Vagina (tissue), 2 donors: ENCODE results near the gene HTR3A.

Experiments
- CTCF ChIP-seq, 3 experiments: fragments of 450-650 bp in 2 of 3; fragments of 200-600 bp in 1 of 3; sonication (generic) in 1 of 3; IDR thresholded peaks; one replicate each; pipeline ENCODE4 v1.5.1; 2017 to 2019; ENCODE audit warnings: antibody characterized with exemption in 3 of 3, mild to moderate bottlenecking in 2 of 3, moderate library complexity in 2 of 3
- POLR2A ChIP-seq, 2 donors: fragments of 450-650 bp; IDR thresholded peaks; one replicate each; pipeline ENCODE4 v1.6.1; 2017; ENCODE audit warnings: antibody characterized with exemption in 2 of 2, mild to moderate bottlenecking in 2 of 2, moderate library complexity in 2 of 2
- POLR2AphosphoS5 ChIP-seq, 2 donors: sonication (generic); formaldehyde crosslinking; IDR thresholded peaks; one replicate each; pipeline ENCODE4 v1.9.0; 2017; ENCODE audit warnings: antibody characterized with exemption in 2 of 2, mild to moderate bottlenecking in 2 of 2, low read depth in 1 of 2; ENCODE audit not compliant: insufficient read depth in 1 of 2

- TF ChIP-seq POLR2A (IDR thresholded peaks at IDR 0.05) (no peak), POLR2AphosphoS5 (IDR thresholded peaks at IDR 0.05; ENCODE audit: insufficient read depth in 1 of 2, low read depth in 1 of 2) (no peak), CTCF (IDR thresholded peaks at IDR 0.05) (no peak)
These were observed 14.5 kb downstream of the HTR3A start for GRCh38 chr11:113989381-113989780.
